GM13977 (cell line): ENCODE results near the gene CD8A.

Source experiments
- DNase-seq: peaks from one replicate; pipeline ENCODE4 v3.0.0; 2012; ENCODE audit warnings: low spot score
- CTCF ChIP-seq: IDR thresholded peaks from 2 replicates; pipeline ENCODE4 v1.5.1; 2012; ENCODE audit warnings: mild to moderate bottlenecking, control low read depth; ENCODE audit not compliant: insufficient read depth; ENCODE audit errors: extremely low read depth, missing control alignments
- in situ Hi-C: fragments of 300-500 bp; cut with MboI; formaldehyde crosslinking; loops from one replicate; pipeline ENCODE4 v1.12.0; 2022; ENCODE audit warnings: low sequenced_read_pairs, low pct_unique_long_range_greater_than_20kb, mixed read lengths, inconsistent platforms; ENCODE audit not compliant: unreplicated experiment

Gene CD8A

GRCh38 chr2:86776532-86776931 lies 14.2 kb downstream of the CD8A start:
- in situ Hi-C loops, result no loop called here
- no peak for TF ChIP-seq CTCF
- no peak for DNase-seq

- in situ Hi-C loops, result no loop called here
- no peak for TF ChIP-seq CTCF
- no peak for DNase-seq
Observed at GRCh38 chr2:86775338-86775737, 15.4 kb downstream of the CD8A start.

GRCh38 chr2:86774862-86775261 lies 15.9 kb downstream of the CD8A start:
- TF ChIP-seq CTCF, result no peak
- DNase-seq, result no peak
- in situ Hi-C loops, result no loop called here

GRCh38 chr2:86772611-86773010 lies 18.1 kb downstream of the CD8A start:
- DNase-seq, result no peak
- in situ Hi-C loops, result no loop called here
- TF ChIP-seq CTCF, result no peak

GRCh38 chr2:86770816-86771301 lies 19.9 kb downstream of the CD8A start:
- DNase-seq, result no peak
- in situ Hi-C loops, result no loop called here
- no peak for TF ChIP-seq CTCF

- no peak for TF ChIP-seq CTCF
- no peak for DNase-seq
- in situ Hi-C loops, result no loop called here
Observed at GRCh38 chr2:86769838-86770237, 20.9 kb downstream of the CD8A start.
